OCI-LY7 (cell line): ENCODE measurements around the gene MYO1C. TPM values are rescaled to one million over a fixed set of nuclear protein-coding genes. Genes with fewer than 3 reads are reported as not detected.

Experiments used
- BruUV-seq: library from RNA; stranded (reverse); fragments of 400-500 nt; replicated peaks from 2 replicates; lab custom pipeline; 2021; lab: Mats Ljungman, UMichigan
- CTCF ChIA-PET: fragments of 300-600 bp; sonication (Branson Sonifier 250); formaldehyde crosslinking; loops from one replicate; lab custom pipeline; 2022; ENCODE audit warnings: antibody characterized with exemption; ENCODE audit not compliant: unreplicated experiment; lab: Charles Lee
- POLR2A ChIA-PET: fragments of 300-600 bp; sonication (Branson Sonifier 250); formaldehyde crosslinking; loops from one replicate; lab custom pipeline; 2022; ENCODE audit warnings: antibody characterized with exemption; lab: Charles Lee
- DNase-seq: peaks from one replicate; pipeline ENCODE4 v3.0.0-alpha.2; 2015; ENCODE audit warnings: low spot score
- H2AFZ ChIP-seq: fragments of 200-600 bp; sonication (generic), shearing (Covaris generic); 2 replicates; pipeline ENCODE4 v1.6.1; 2014; ENCODE audit warnings: mild to moderate bottlenecking, antibody characterized with exemption, low read length, moderate library complexity
- H3K27ac ChIP-seq: fragments of 200-600 bp; sonication (generic); 2 replicates; pipeline ENCODE4 v1.5.1; 2014; ENCODE audit warnings: mixed run types, low read depth, mild to moderate bottlenecking, moderate library complexity, low read length, inconsistent platforms; ENCODE audit not compliant: poor library complexity, severe bottlenecking
- H3K36me3 ChIP-seq: fragments of 200-600 bp; sonication (generic); 2 replicates; pipeline ENCODE4 v1.6.1; 2014; ENCODE audit warnings: mild to moderate bottlenecking, antibody characterized with exemption, low read length, moderate library complexity, mixed read lengths; ENCODE audit not compliant: insufficient read depth
- H3K4me1 ChIP-seq: fragments of 200-600 bp; sonication (generic); 2 replicates; pipeline ENCODE4 v1.5.1; 2014; ENCODE audit warnings: mild to moderate bottlenecking, low read length; ENCODE audit not compliant: insufficient read depth, poor library complexity, severe bottlenecking
- H3K4me2 ChIP-seq: fragments of 200-600 bp; sonication (generic); 2 replicates; pipeline ENCODE4 v1.6.1; 2014; ENCODE audit warnings: mild to moderate bottlenecking, low read length
- H3K4me3 ChIP-seq: fragments of 200-600 bp; sonication (generic); 2 replicates; pipeline ENCODE4 v1.5.1; 2014; ENCODE audit warnings: mild to moderate bottlenecking, low read depth, low read length; ENCODE audit not compliant: poor library complexity, severe bottlenecking
- H3K79me2 ChIP-seq: fragments of 200-600 bp; sonication (generic); 2 replicates; pipeline ENCODE4 v1.6.1; 2016; ENCODE audit warnings: low read depth, mild to moderate bottlenecking, low read length, moderate library complexity, mixed read lengths; ENCODE audit not compliant: insufficient read depth
- H3K9me2 ChIP-seq: fragments of 200-600 bp; sonication (generic); 2 replicates; pipeline ENCODE4 v1.6.1; 2016; ENCODE audit warnings: mild to moderate bottlenecking, low read length, mixed read lengths; ENCODE audit not compliant: insufficient read depth
- H3K9me3 ChIP-seq: fragments of 200-600 bp; sonication (generic); 2 replicates; pipeline ENCODE4 v1.6.1; 2014; ENCODE audit warnings: mild to moderate bottlenecking, mixed run types, low read length, mixed read lengths
- H4K20me1 ChIP-seq: fragments of 200-600 bp; sonication (generic); 2 replicates; pipeline ENCODE4 v1.6.1; 2014; ENCODE audit warnings: mild to moderate bottlenecking, antibody characterized with exemption, low read length, moderate library complexity, mixed read lengths; ENCODE audit not compliant: insufficient read depth
- EZH2phosphoT487 ChIP-seq: fragments of 200-600 bp; sonication (generic); IDR thresholded peaks from 2 replicates; pipeline ENCODE4 v1.6.1; 2018; ENCODE audit warnings: low read depth, borderline replicate concordance, mild to moderate bottlenecking, mixed run types, antibody characterized with exemption, low read length, moderate library complexity, mixed read lengths
- intact Hi-C: fragments of 100-400 bp; cut with micrococcal nuclease; formaldehyde crosslinking; loops from one replicate; pipeline ENCODE4 v1.10.0; 2022; ENCODE audit not compliant: unreplicated experiment
- total RNA-seq, 2 experiments: library from RNA; depleted of rRNA in 1 of 2; stranded (reverse); fragments of >200 nt in 1 of 2; shearing (Covaris generic) in 1 of 2; gene quantifications; 2 replicates each; pipeline ENCODE4 v1.2.3, GENCODE V29; 2014 to 2022
- TF ChIP-seq, protein P1 (sequence below): fragments of 200-600 bp; sonication (generic); conservative IDR thresholded peaks from 2 replicates; pipeline ENCODE4 v1.5.1; 2014; ENCODE audit warnings: mild to moderate bottlenecking, antibody characterized with exemption, low read length, moderate library complexity, mixed read lengths

Gene MYO1C
- total RNA-seq, 2 experiments from 2014 or later = 17.2 to 74.4 TPM

GRCh38 chr17:1539811-1540210, 47.3 kb upstream of the MYO1C start:
- BruUV-seq = no TSS peak
- no peaks in the 10 kb centered on the region for H3K9me2 ChIP-seq
- CTCF ChIA-PET = no interaction called here
- TF ChIP-seq, protein P1, sequence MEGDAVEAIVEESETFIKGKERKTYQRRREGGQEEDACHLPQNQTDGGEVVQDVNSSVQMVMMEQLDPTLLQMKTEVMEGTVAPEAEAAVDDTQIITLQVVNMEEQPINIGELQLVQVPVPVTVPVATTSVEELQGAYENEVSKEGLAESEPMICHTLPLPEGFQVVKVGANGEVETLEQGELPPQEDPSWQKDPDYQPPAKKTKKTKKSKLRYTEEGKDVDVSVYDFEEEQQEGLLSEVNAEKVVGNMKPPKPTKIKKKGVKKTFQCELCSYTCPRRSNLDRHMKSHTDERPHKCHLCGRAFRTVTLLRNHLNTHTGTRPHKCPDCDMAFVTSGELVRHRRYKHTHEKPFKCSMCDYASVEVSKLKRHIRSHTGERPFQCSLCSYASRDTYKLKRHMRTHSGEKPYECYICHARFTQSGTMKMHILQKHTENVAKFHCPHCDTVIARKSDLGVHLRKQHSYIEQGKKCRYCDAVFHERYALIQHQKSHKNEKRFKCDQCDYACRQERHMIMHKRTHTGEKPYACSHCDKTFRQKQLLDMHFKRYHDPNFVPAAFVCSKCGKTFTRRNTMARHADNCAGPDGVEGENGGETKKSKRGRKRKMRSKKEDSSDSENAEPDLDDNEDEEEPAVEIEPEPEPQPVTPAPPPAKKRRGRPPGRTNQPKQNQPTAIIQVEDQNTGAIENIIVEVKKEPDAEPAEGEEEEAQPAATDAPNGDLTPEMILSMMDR = no peak
- TF ChIP-seq EZH2phosphoT487 = no peak
- POLR2A ChIA-PET = no interaction called here
- H3K79me2 ChIP-seq = no peaks in the 10 kb centered on the region
- no peak overlapping the region for H3K4me3 ChIP-seq
- H3K9me3 ChIP-seq = no peaks in the 10 kb centered on the region
- no peak overlapping the region for H3K27ac ChIP-seq
- H3K36me3 ChIP-seq = peaks cover 70% of the 10 kb centered on the region; the same call in 1 of the 2 replicates
- no peak for DNase-seq
- H3K4me2 ChIP-seq = no peak overlapping the region
- intact Hi-C loops = no loop called here
- H2AFZ ChIP-seq = no peak overlapping the region
- no peaks in the 10 kb centered on the region for H3K4me1 ChIP-seq
- H4K20me1 ChIP-seq = no peaks in the 10 kb centered on the region

- Histone ChIP-seq H3K27ac (no peak overlapping the region), H3K4me3 (no peak overlapping the region), H3K9me3 (no peaks in the 10 kb centered on the region), H3K4me2 (no peak overlapping the region), H3K79me2 (no peaks in the 10 kb centered on the region), H3K4me1 (no peaks in the 10 kb centered on the region), H3K36me3 (peaks cover 69% of the 10 kb centered on the region; the same call in 1 of the 2 replicates), H4K20me1 (no peaks in the 10 kb centered on the region), H2AFZ (no peak overlapping the region), H3K9me2 (no peaks in the 10 kb centered on the region)
- POLR2A ChIA-PET = interaction anchor here (0.5 kb wide), 1 partner anchor 13 kb away, joined by 3 read pairs; no protein-coding TSS in a partner anchor
- BruUV-seq = no TSS peak
- intact Hi-C loops = no loop called here
- TF ChIP-seq, protein P1 = no peak
- no peak for TF ChIP-seq EZH2phosphoT487
- DNase-seq = no peak
- CTCF ChIA-PET = no interaction called here
Observed at GRCh38 chr17:1535737-1536136, 43.3 kb upstream of the MYO1C start.

- intact Hi-C loops = loop anchor here (5.0 kb wide), 1 partner anchor 256 kb away; the partner anchor contains the start of gene TRARG1
- Histone ChIP-seq H3K4me1 (peaks cover 10% of the 10 kb centered on the region), H3K4me3 (no peak overlapping the region), H3K27ac (no peak overlapping the region), H3K79me2 (no peaks in the 10 kb centered on the region), H4K20me1 (no peaks in the 10 kb centered on the region), H3K36me3 (peaks cover 68% of the 10 kb centered on the region), H3K9me2 (no peaks in the 10 kb centered on the region), H2AFZ (no peak overlapping the region), H3K9me3 (no peaks in the 10 kb centered on the region), H3K4me2 (no peak overlapping the region)
- no TSS peak for BruUV-seq
- TF ChIP-seq, protein P1 = no peak
- no peak for TF ChIP-seq EZH2phosphoT487
- ChIA-PET CTCF (interaction anchor here (0.9 to 1.4 kb wide), 3 partner anchors 18 to 168 kb away, joined by 3 to 5 read pairs (median 3); no protein-coding TSS in a partner anchor), POLR2A (interaction anchor here (0.6 to 0.8 kb wide), 2 partner anchors 232 to 645 kb away, joined by 3 to 4 read pairs; no protein-coding TSS in a partner anchor)
- DNase-seq = no peak
Observed at GRCh38 chr17:1533661-1534325, 41.3 kb upstream of the MYO1C start.
